Right atrium auricular region (tissue), 2 donors: ENCODE measurements around the gene GTF3C4. TPM values are rescaled to one million over a fixed set of nuclear protein-coding genes. Genes with fewer than 3 reads are reported as not detected.

Experiments
- DNase-seq: peaks from one replicate; pipeline ENCODE4 v3.0.0-alpha.2; 2019; ENCODE audit warnings: low spot score
- H3K27ac ChIP-seq, 2 donors: fragments of 200-600 bp; sonication (generic); 1 replicate in 1 of 2; 2 replicates in 1 of 2; pipeline ENCODE4 v1.5.1; 2016 to 2019
- H3K27me3 ChIP-seq, 2 donors: fragments of 200-600 bp; sonication (generic); one replicate each; pipeline versions ENCODE4 v1.5.1 to v1.6.0; 2017 to 2019
- H3K36me3 ChIP-seq: fragments of 200-600 bp; sonication (generic); one replicate; pipeline ENCODE4 v1.5.1; 2016
- H3K4me1 ChIP-seq, 2 donors: fragments of 200-600 bp; sonication (generic); one replicate each; pipeline versions ENCODE4 v1.5.1 to v1.6.0; 2017 to 2019
- H3K4me3 ChIP-seq, 2 donors: fragments of 200-600 bp; sonication (generic); 1 replicate in 1 of 2; 2 replicates in 1 of 2; pipeline ENCODE4 v1.5.1; 2017 to 2019; ENCODE audit warnings: mild to moderate bottlenecking in 1 of 2, moderate library complexity in 1 of 2
- H3K9me3 ChIP-seq, 2 donors: fragments of 200-600 bp; sonication (generic); one replicate each; pipeline ENCODE4 v1.5.1; 2019
- total RNA-seq, 2 donors: library from RNA; depleted of rRNA; stranded (reverse); fragments of >200 nt; gene quantifications; one replicate each; pipeline ENCODE4 v1.1.0, GENCODE V29; 2016
- TF ChIP-seq, protein P1 (sequence below), 2 donors: fragments of 200-600 bp; sonication (generic); IDR thresholded peaks; one replicate each; pipeline ENCODE4 v1.5.1; 2019; ENCODE audit warnings: antibody characterized with exemption in 2 of 2

The GTF3C4 gene
- total RNA-seq, 2 donors from 2014 or later, result 8.6 to 9.1 TPM

- DNase-seq, result no peak
- Histone ChIP-seq H3K9me3 (no peaks in the 10 kb centered on the region), H3K27me3 (no peaks in the 10 kb centered on the region), H3K4me1 (no peaks in the 10 kb centered on the region), H3K27ac (no peak overlapping the region), H3K4me3 (no peak overlapping the region), H3K36me3 (peaks cover 81% of the 10 kb centered on the region)
- TF ChIP-seq, protein P1, sequence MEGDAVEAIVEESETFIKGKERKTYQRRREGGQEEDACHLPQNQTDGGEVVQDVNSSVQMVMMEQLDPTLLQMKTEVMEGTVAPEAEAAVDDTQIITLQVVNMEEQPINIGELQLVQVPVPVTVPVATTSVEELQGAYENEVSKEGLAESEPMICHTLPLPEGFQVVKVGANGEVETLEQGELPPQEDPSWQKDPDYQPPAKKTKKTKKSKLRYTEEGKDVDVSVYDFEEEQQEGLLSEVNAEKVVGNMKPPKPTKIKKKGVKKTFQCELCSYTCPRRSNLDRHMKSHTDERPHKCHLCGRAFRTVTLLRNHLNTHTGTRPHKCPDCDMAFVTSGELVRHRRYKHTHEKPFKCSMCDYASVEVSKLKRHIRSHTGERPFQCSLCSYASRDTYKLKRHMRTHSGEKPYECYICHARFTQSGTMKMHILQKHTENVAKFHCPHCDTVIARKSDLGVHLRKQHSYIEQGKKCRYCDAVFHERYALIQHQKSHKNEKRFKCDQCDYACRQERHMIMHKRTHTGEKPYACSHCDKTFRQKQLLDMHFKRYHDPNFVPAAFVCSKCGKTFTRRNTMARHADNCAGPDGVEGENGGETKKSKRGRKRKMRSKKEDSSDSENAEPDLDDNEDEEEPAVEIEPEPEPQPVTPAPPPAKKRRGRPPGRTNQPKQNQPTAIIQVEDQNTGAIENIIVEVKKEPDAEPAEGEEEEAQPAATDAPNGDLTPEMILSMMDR (IDR thresholded peaks at IDR 0.05), result no peak
These were observed 26.0 kb upstream of the GTF3C4 start for GRCh38 chr9:132644251-132644650.

GRCh38 chr9:132645306-132645705, 25.0 kb upstream of the GTF3C4 start:
- Histone ChIP-seq H3K9me3 (no peaks in the 10 kb centered on the region), H3K4me1 (no peaks in the 10 kb centered on the region), H3K27me3 (no peaks in the 10 kb centered on the region), H3K27ac (no peak overlapping the region), H3K36me3 (peaks cover 87% of the 10 kb centered on the region), H3K4me3 (no peak overlapping the region)
- no peak for DNase-seq
- TF ChIP-seq, protein P1 (IDR thresholded peaks at IDR 0.05), result no peak

DNA sequence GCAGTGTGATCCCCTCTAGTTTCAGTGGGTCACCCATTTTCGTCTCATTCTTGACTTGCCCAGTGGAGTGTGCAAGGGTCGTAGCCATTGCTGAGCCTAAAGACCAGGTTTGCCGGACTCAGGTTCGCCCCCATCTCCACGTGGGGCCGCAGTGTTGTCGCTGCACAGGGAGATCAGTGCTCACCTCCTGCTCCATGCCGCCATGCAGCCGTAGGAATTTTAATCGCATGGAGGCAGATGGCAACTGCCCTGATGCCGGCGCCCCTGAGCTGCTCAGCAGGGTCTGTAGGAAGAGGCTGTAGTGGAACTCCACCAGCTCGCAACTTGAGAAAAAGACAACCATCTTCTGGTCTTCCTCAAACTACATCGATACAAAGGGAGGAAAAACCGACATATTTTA, 24.6 kb upstream of the GTF3C4 start:
- Histone ChIP-seq H3K27me3 (no peaks in the 10 kb centered on the region), H3K27ac (no peak overlapping the region), H3K4me3 (no peak overlapping the region), H3K4me1 (no peaks in the 10 kb centered on the region), H3K36me3 (peaks cover 87% of the 10 kb centered on the region), H3K9me3 (no peaks in the 10 kb centered on the region)
- TF ChIP-seq, protein P1 (IDR thresholded peaks at IDR 0.05), result no peak
- no peak for DNase-seq

DNA sequence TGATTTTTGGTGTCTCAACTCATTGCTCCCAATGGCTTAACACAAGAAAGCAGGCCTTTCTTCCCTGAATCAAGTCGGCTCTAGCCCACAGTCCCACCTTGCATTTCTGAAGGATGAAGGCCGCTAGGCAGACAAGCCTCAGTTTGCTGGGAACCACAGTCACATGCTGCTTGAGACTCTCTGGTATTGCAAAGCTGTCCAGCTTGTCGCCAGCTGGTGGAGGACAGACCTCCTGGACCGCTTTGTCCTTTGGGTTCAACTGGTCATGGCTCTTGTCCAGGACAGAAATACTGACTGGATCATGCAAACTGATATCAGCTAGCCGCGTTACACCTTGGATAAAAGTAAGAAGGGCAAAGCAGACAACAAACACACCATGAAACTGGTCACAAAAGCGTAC, 23.5 kb upstream of the GTF3C4 start:
- no peak for DNase-seq
- H3K27me3 ChIP-seq, result no peaks in the 10 kb centered on the region
- H3K36me3 ChIP-seq, result peaks cover 77% of the 10 kb centered on the region
- H3K4me3 ChIP-seq, result no peak overlapping the region
- H3K27ac ChIP-seq, result no peak overlapping the region
- TF ChIP-seq, protein P1 (IDR thresholded peaks at IDR 0.05), result no peak
- no peaks in the 10 kb centered on the region for H3K4me1 ChIP-seq
- H3K9me3 ChIP-seq, result no peaks in the 10 kb centered on the region

DNA sequence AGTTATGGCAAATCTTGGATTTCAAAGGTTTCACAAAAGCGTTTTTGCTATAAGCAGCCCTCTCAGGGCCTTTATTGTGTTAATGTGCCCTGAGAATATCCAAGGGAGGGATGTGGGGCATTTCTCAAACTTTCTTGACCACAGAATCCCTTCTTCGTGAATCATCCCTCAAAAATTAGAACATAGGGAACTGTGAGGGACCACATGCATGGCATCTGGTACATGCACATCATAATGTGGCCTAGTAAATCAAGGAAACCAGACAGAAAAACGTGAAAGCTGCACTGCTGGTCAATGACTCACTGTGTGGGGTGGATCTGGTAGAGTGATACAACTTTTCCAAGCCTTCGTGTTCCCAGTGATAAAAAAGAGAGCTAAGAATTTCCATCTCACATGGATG, 22.9 kb upstream of the GTF3C4 start:
- Histone ChIP-seq H3K36me3 (peaks cover 75% of the 10 kb centered on the region), H3K9me3 (no peaks in the 10 kb centered on the region), H3K27me3 (no peaks in the 10 kb centered on the region), H3K27ac (no peak overlapping the region), H3K4me1 (no peaks in the 10 kb centered on the region), H3K4me3 (no peak overlapping the region)
- TF ChIP-seq, protein P1 (IDR thresholded peaks at IDR 0.05), result no peak
- DNase-seq, result no peak

- TF ChIP-seq, protein P1 (IDR thresholded peaks at IDR 0.05), result no peak
- Histone ChIP-seq H3K27me3 (no peaks in the 10 kb centered on the region), H3K4me1 (no peaks in the 10 kb centered on the region), H3K36me3 (peaks cover 78% of the 10 kb centered on the region), H3K27ac (no peak overlapping the region), H3K9me3 (no peaks in the 10 kb centered on the region), H3K4me3 (no peak overlapping the region)
- no peak for DNase-seq
These were observed 22.5 kb upstream of the GTF3C4 start for GRCh38 chr9:132647806-132648205.
